ENCODE data around the gene KIF1B. TPM values are rescaled to one million over a fixed set of nuclear protein-coding genes. Genes with fewer than 3 reads are reported as not detected.

KIF1B gene
- total RNA-seq, 1 experiment from 2014 or later, result 69.5 TPM

DNA sequence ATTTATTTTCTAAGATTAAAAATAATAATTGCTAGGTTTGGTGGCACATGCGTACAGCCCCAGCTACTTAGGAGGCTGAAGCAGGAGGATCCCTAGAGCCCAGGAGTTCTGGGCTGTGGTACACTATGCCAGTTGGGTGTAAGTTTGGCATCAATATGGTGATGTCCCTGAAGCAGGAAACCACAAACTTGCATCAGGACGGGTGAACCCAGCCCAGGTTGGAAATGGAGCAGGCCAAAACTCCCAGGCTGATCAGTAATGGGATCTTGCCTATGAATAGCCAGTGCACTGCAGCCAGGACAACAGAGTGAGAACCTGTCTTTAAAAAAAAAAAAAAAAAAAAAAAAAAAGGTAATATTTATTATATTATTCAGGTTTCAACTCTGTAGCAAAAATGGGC, 96.1 kb downstream of the KIF1B start:
- no TSS peak for BruUV-seq (replicated peaks)
- Histone ChIP-seq H3K4me3 (ENCODE audit: low read depth, low read length, poor library complexity, severe bottlenecking) (no peak overlapping the region), H3K9me3 (ENCODE audit: low read depth, low read length, poor library complexity, severe bottlenecking) (no peaks in the 10 kb centered on the region), H3K27ac (ENCODE audit: low read depth, low read length, poor library complexity, severe bottlenecking) (no peak overlapping the region), H3K36me3 (ENCODE audit: insufficient read depth, low read length, poor library complexity, severe bottlenecking) (peaks cover 32% of the 10 kb centered on the region), H3K4me1 (ENCODE audit: insufficient read depth, low read length, poor library complexity, severe bottlenecking) (no peaks in the 10 kb centered on the region), H3K27me3 (replicated peaks; ENCODE audit: insufficient read depth, low read depth, low read length, poor library complexity) (no peaks in the 10 kb centered on the region)
- POLR2A ChIA-PET (ENCODE audit: low non-redundant PET), result no interaction called here
- DNase-seq (ENCODE audit: low spot score), result no peak
- intact Hi-C loops (cut with micrococcal nuclease; ENCODE audit: unreplicated experiment), result no loop called here
- TF ChIP-seq, protein P1, sequence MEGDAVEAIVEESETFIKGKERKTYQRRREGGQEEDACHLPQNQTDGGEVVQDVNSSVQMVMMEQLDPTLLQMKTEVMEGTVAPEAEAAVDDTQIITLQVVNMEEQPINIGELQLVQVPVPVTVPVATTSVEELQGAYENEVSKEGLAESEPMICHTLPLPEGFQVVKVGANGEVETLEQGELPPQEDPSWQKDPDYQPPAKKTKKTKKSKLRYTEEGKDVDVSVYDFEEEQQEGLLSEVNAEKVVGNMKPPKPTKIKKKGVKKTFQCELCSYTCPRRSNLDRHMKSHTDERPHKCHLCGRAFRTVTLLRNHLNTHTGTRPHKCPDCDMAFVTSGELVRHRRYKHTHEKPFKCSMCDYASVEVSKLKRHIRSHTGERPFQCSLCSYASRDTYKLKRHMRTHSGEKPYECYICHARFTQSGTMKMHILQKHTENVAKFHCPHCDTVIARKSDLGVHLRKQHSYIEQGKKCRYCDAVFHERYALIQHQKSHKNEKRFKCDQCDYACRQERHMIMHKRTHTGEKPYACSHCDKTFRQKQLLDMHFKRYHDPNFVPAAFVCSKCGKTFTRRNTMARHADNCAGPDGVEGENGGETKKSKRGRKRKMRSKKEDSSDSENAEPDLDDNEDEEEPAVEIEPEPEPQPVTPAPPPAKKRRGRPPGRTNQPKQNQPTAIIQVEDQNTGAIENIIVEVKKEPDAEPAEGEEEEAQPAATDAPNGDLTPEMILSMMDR (conservative IDR thresholded peaks at IDR 0.05; ENCODE audit: low read depth, low read length), result no peak
- no peak for TF ChIP-seq EZH2 (IDR thresholded peaks at IDR 0.05; ENCODE audit: borderline replicate concordance, low read depth, low read length, poor library complexity, severe bottlenecking)
- CTCF ChIA-PET, result no interaction called here

DNA sequence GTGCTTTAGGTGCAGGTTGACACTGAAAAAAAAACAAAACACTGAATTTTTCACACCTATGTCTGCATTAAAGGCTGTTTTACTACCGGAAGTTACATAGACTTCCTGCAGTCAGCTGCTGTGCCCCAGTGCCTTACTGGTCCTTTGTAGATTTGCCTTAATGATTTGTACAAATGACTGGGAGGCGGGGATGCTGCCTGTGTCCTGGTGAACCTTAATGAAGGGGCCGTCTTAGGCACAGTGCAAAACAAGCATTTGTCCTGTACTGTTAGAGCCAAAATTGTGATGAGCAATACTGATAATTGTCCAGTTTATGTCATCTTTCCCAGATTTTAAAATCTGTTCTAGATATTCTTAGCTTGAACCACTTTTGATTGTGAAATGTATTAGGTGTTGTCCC, 97.6 kb downstream of the KIF1B start:
- POLR2A ChIA-PET (ENCODE audit: low non-redundant PET), result no interaction called here
- Histone ChIP-seq H3K9me3 (ENCODE audit: low read depth, low read length, poor library complexity, severe bottlenecking) (no peaks in the 10 kb centered on the region), H3K4me3 (ENCODE audit: low read depth, low read length, poor library complexity, severe bottlenecking) (no peak overlapping the region), H3K27ac (ENCODE audit: low read depth, low read length, poor library complexity, severe bottlenecking) (no peak overlapping the region), H3K4me1 (ENCODE audit: insufficient read depth, low read length, poor library complexity, severe bottlenecking) (no peaks in the 10 kb centered on the region), H3K36me3 (ENCODE audit: insufficient read depth, low read length, poor library complexity, severe bottlenecking) (peaks cover 30% of the 10 kb centered on the region), H3K27me3 (replicated peaks; ENCODE audit: insufficient read depth, low read depth, low read length, poor library complexity) (no peaks in the 10 kb centered on the region)
- CTCF ChIA-PET, result interaction anchor here (0.7 kb wide), 1 partner anchor 31 kb away, joined by 3 read pairs; no protein-coding TSS in a partner anchor
- no TSS peak for BruUV-seq (replicated peaks)
- TF ChIP-seq EZH2 (IDR thresholded peaks at IDR 0.05; ENCODE audit: borderline replicate concordance, low read depth, low read length, poor library complexity, severe bottlenecking), result no peak
- TF ChIP-seq, protein P1 (conservative IDR thresholded peaks at IDR 0.05; ENCODE audit: low read depth, low read length), result no peak
- intact Hi-C loops (cut with micrococcal nuclease; ENCODE audit: unreplicated experiment), result no loop called here
- DNase-seq (ENCODE audit: low spot score), result no peak

DNA sequence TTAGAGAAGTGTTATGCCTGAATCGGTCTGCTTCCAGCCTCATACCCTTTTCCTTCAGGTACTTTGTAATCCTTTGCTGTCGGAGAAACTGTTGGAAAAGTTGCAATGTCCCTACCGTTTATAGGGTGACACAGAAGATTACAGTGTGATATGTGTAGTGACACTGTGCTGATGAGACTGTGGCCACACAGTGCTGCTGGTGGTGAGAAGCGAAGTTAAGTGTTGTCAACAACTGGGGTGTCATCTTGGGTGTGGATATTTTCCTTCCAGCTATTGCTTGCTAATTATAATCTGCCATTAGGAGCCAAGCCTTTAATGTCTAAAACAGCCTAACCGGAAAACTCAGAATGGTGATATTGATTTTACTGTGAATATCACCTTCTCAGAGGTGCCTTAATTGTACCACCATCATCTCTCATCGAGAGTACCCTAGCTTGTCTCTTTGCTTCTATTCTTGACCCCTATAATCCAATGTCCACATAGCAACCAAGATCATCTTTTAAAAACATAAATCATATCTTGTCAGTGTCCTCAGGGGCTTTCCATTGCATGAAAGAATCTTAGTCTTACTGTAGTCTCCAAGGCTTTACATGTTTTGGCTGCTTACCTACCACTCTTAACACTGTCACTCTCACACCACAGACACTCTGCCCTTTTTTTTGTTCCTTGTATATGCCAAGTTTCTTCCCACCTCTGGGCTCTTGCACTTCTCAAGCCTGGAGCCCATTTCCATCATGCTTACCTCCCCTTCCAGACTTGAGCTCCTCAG, 99.1 kb downstream of the KIF1B start:
- BruUV-seq (replicated peaks), result no TSS peak
- intact Hi-C loops (cut with micrococcal nuclease; ENCODE audit: unreplicated experiment), result no loop called here
- TF ChIP-seq, protein P1 (conservative IDR thresholded peaks at IDR 0.05; ENCODE audit: low read depth, low read length), result no peak
- no peak for TF ChIP-seq EZH2 (IDR thresholded peaks at IDR 0.05; ENCODE audit: borderline replicate concordance, low read depth, low read length, poor library complexity, severe bottlenecking)
- no peak overlapping the region for H3K27ac ChIP-seq (ENCODE audit: low read depth, low read length, poor library complexity, severe bottlenecking)
- ChIA-PET POLR2A (ENCODE audit: low non-redundant PET) (no interaction called here), CTCF (no interaction called here)
- H3K9me3 ChIP-seq (ENCODE audit: low read depth, low read length, poor library complexity, severe bottlenecking), result no peaks in the 10 kb centered on the region
- H3K4me3 ChIP-seq (ENCODE audit: low read depth, low read length, poor library complexity, severe bottlenecking), result no peak overlapping the region
- no peak for DNase-seq (ENCODE audit: low spot score)
- no peaks in the 10 kb centered on the region for H3K4me1 ChIP-seq (ENCODE audit: insufficient read depth, low read length, poor library complexity, severe bottlenecking)
- no peaks in the 10 kb centered on the region for H3K27me3 ChIP-seq (replicated peaks; ENCODE audit: insufficient read depth, low read depth, low read length, poor library complexity)
- H3K36me3 ChIP-seq (ENCODE audit: insufficient read depth, low read length, poor library complexity, severe bottlenecking), result peaks cover 15% of the 10 kb centered on the region
